ENCODE results near the gene SRR.

DNA sequence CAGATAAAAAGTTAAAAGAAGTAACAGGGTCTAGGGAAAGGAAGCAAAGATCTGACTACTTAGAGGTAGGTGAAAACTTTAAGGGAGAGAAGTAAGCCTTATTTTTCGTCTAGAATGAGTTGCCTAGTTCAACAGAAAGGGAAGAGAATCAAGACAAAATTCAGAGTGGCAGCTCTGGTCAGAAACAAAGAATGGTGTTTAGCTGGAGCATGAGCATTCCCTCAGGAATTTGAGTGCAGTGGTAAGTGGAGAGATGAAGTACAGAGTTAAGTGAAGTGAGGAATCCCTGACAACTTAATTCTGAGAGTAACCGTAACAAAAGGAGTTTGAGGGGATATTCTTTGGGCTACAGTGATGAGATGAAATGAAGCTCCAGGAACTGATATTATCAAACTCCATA lies 11.7 kb upstream of the SRR start:
- TF ChIP-seq, protein P1, sequence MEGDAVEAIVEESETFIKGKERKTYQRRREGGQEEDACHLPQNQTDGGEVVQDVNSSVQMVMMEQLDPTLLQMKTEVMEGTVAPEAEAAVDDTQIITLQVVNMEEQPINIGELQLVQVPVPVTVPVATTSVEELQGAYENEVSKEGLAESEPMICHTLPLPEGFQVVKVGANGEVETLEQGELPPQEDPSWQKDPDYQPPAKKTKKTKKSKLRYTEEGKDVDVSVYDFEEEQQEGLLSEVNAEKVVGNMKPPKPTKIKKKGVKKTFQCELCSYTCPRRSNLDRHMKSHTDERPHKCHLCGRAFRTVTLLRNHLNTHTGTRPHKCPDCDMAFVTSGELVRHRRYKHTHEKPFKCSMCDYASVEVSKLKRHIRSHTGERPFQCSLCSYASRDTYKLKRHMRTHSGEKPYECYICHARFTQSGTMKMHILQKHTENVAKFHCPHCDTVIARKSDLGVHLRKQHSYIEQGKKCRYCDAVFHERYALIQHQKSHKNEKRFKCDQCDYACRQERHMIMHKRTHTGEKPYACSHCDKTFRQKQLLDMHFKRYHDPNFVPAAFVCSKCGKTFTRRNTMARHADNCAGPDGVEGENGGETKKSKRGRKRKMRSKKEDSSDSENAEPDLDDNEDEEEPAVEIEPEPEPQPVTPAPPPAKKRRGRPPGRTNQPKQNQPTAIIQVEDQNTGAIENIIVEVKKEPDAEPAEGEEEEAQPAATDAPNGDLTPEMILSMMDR (IDR thresholded peaks at IDR 0.05): no peak
- no peak for TF ChIP-seq POLR2AphosphoS5 (IDR thresholded peaks at IDR 0.05; ENCODE audit: low read depth, low read length)
- TF ChIP-seq, protein P2, sequence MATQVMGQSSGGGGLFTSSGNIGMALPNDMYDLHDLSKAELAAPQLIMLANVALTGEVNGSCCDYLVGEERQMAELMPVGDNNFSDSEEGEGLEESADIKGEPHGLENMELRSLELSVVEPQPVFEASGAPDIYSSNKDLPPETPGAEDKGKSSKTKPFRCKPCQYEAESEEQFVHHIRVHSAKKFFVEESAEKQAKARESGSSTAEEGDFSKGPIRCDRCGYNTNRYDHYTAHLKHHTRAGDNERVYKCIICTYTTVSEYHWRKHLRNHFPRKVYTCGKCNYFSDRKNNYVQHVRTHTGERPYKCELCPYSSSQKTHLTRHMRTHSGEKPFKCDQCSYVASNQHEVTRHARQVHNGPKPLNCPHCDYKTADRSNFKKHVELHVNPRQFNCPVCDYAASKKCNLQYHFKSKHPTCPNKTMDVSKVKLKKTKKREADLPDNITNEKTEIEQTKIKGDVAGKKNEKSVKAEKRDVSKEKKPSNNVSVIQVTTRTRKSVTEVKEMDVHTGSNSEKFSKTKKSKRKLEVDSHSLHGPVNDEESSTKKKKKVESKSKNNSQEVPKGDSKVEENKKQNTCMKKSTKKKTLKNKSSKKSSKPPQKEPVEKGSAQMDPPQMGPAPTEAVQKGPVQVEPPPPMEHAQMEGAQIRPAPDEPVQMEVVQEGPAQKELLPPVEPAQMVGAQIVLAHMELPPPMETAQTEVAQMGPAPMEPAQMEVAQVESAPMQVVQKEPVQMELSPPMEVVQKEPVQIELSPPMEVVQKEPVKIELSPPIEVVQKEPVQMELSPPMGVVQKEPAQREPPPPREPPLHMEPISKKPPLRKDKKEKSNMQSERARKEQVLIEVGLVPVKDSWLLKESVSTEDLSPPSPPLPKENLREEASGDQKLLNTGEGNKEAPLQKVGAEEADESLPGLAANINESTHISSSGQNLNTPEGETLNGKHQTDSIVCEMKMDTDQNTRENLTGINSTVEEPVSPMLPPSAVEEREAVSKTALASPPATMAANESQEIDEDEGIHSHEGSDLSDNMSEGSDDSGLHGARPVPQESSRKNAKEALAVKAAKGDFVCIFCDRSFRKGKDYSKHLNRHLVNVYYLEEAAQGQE (IDR thresholded peaks at IDR 0.05; ENCODE audit: insufficient read depth in 1 of 2, low read depth in 2 of 2, low read length in 1 of 2): no peak
- no peak for TF ChIP-seq SIN3A (IDR thresholded peaks at IDR 0.05; ENCODE audit: borderline replicate concordance, insufficient read depth, low read depth, low read length)
